GM19238 (cell line): ENCODE measurements around the gene PYCR2.

Source experiments
- DNase-seq: peaks from one replicate; pipeline ENCODE4 v3.0.0; 2011; ENCODE audit warnings: low spot score; ENCODE audit not compliant: insufficient read length

PYCR2 gene

GRCh38 chr1:225879521-225880221 is 44.4 kb downstream of the PYCR2 start:
- no peak for DNase-seq

- DNase-seq, result no peak
These were observed 45.8 kb downstream of the PYCR2 start for GRCh38 chr1:225878282-225878681.

GRCh38 chr1:225877580-225877979 is 46.5 kb downstream of the PYCR2 start:
- no peak for DNase-seq

- DNase-seq, result no peak
These were observed 47.0 kb downstream of the PYCR2 start for GRCh38 chr1:225876900-225877510.

- DNase-seq, result no peak
These were observed 48.8 kb downstream of the PYCR2 start for GRCh38 chr1:225875044-225875815.

- DNase-seq, result no peak
These were observed 49.6 kb downstream of the PYCR2 start for GRCh38 chr1:225874431-225874830.

- DNase-seq, result no peak
These were observed 50.7 kb downstream of the PYCR2 start for GRCh38 chr1:225873281-225873850.

- no peak for DNase-seq
These were observed 52.0 kb downstream of the PYCR2 start for GRCh38 chr1:225872075-225872430.

GRCh38 chr1:225871359-225872074 is 52.5 kb downstream of the PYCR2 start:
- no peak for DNase-seq

- DNase-seq, result no peak
These were observed 53.1 kb downstream of the PYCR2 start for GRCh38 chr1:225870911-225871310.
